GM19467 (cell line): Measurements from ENCODE around the gene TCEAL3.
"Not testable (repeated sequence)": the region's sequence is repeated elsewhere in the genome, so short reads cannot be mapped to it uniquely, and the experiment has no call there.

ENCODE experiments used
- ATAC-seq: cut with Tn5 transposase; IDR thresholded peaks from one replicate; pipeline ENCODE4 v1.9.1; 2021; ENCODE audit warnings: mild to moderate bottlenecking, moderate library complexity; ENCODE audit not compliant: unreplicated experiment

Gene TCEAL3

GRCh38 chrX:103624111-103624510 is 16.3 kb downstream of the TCEAL3 start:
- ATAC-seq = no peak

GRCh38 chrX:103626855-103627254 is 19.1 kb downstream of the TCEAL3 start:
- ATAC-seq = no peak

GRCh38 chrX:103628386-103629317 is 20.9 kb downstream of the TCEAL3 start, which contains the start of gene TCEAL1:
Gene TCEAL1 (plus strand): TSS chrX:103628975. CDS start chrX:103629917, 942 bp downstream.
- ATAC-seq = peak; percentile 68

DNA sequence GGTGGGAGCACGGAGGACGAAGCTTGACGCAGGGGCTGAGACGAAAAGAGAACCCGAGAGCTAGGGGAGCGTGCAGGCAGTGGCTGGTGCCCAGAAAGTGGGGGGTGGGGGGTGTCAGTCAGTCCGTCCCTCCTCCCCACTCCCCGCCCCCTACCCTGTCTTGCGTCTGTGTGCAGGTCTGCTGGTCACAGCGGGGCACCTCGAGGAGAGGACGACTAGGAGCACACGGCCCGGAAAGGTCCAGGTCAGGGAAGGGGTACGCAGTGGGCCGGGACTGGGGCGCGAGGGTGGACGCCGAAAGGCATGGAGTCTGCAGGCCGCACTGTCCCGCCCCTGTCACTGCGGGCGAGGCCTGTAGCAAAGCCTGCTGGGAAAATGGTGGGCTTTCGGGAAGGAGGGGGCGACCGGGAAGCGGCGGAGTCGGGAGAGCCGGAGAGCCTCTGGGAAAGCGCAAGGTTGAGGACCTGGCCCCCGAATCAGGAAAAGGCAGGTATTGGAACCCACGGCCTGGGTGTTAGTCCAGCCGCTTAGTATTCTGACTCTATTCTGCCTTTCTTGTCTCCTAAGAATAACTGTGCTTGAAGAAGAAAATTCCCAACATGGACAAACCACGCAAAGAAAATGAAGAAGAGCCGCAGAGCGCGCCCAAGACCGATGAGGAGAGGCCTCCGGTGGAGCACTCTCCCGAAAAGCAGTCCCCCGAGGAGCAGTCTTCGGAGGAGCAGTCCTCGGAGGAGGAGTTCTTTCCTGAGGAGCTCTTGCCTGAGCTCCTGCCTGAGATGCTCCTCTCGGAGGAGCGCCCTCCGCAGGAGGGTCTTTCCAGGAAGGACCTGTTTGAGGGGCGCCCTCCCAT is 21.8 kb downstream of the TCEAL3 start:
- ATAC-seq = no peak

- ATAC-seq = no peak
Measured at GRCh38 chrX:103630171-103630511, 22.4 kb downstream of the TCEAL3 start.

DNA sequence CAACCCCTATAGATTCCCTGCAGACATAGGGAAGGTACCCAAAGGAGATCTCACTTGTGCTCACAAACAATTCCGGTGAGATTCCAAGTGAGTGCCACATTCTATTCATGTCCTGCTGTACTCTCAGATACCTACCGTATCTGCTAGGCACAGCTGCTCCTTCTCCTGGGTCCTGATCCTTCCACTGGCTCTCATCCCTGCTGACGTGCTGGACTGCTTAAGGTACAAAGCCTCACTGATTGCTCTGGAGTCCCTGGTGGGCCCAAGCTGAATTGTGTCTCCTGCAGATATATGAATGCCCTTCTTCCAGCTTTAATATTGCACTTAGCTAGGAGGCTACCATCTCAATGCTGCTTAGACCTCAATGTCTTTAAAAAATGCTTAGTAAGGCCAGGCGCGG is 23.4 kb downstream of the TCEAL3 start:
- ATAC-seq = no peak

- ATAC-seq = no peak
Measured at GRCh38 chrX:103635436-103635835, 27.7 kb downstream of the TCEAL3 start.

- ATAC-seq = no peak
Measured at GRCh38 chrX:103637604-103638338, 30.0 kb downstream of the TCEAL3 start.

GRCh38 chrX:103638479-103639346 is 30.9 kb downstream of the TCEAL3 start:
- ATAC-seq = not testable (repeated sequence)

GRCh38 chrX:103640401-103641155 is 32.8 kb downstream of the TCEAL3 start:
- ATAC-seq = no peak

DNA sequence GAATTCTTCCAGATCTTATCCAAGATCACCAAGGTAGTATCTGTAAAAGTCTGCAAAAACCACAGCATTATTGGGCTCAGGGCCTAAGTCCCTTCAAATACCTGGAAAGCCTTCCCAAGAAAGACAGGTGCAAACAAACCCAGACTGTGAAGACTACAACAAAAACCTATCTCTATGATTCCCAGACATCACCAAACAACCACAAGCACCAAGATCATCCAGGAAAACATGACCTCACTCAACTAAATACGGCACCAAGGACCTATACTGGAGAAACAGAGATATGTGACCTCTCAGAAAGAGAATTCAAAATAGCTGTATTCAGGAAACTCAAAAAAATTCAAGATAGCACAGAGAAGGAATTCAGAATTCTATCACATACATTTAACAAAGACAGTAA is 36.4 kb downstream of the TCEAL3 start:
- ATAC-seq = no peak

- ATAC-seq = no peak
Measured at GRCh38 chrX:103647630-103648029, 39.9 kb downstream of the TCEAL3 start.

GRCh38 chrX:103651151-103651773 is 43.5 kb downstream of the TCEAL3 start:
- ATAC-seq = no peak

- ATAC-seq = not testable (repeated sequence)
Measured at GRCh38 chrX:103655230-103656000, 47.7 kb downstream of the TCEAL3 start.

GRCh38 chrX:103656617-103657016 is 48.9 kb downstream of the TCEAL3 start:
- ATAC-seq = no peak

DNA sequence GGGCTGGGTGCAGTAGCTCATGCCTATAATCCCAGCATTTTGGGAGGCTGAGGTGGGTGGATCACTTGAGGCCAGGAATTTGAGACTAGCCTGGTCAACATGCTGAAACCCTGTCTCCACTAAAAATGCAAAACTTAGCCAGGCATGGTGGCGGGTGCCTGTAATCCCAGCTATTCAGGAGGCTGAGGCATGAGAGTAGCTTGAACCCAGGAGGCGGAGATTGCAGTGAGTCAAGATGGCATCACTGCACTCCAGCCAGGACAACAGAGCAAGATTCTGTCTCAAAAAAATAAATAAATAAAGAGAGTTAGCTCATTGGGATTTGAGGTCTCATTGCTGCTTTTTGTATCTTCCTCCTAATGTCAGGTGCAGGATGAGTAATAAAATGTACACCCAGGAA is 49.3 kb downstream of the TCEAL3 start:
- not testable (repeated sequence) for ATAC-seq

- no peak for ATAC-seq
Measured at GRCh38 chrX:103658681-103659433, 51.1 kb downstream of the TCEAL3 start.
